Fibroblast of pulmonary artery (primary cell): Measurements from ENCODE around the gene LYRM1.

Source experiments
- DNase-seq: peaks from one replicate; pipeline ENCODE4 v3.0.0-alpha.2; 2010; ENCODE audit warnings: low read depth
- H3K4me3 ChIP-seq: replicated peaks from 2 replicates; pipeline ENCODE4 v1.5.1; 2011; ENCODE audit warnings: low read depth, mild to moderate bottlenecking, control low read depth, low read length, moderate library complexity
- CTCF ChIP-seq: IDR thresholded peaks from 2 replicates; pipeline ENCODE4 v1.5.1; 2011; ENCODE audit warnings: mild to moderate bottlenecking, control low read depth, low read length, inconsistent platforms; ENCODE audit errors: missing control alignments

Gene LYRM1

GRCh38 chr16:20930365-20930690 lies 29.8 kb downstream of the LYRM1 start:
- no peak overlapping the region for H3K4me3 ChIP-seq
- no peak for TF ChIP-seq CTCF
- no peak for DNase-seq

- TF ChIP-seq CTCF = no peak
- H3K4me3 ChIP-seq = no peak overlapping the region
- no peak for DNase-seq
Measured at GRCh38 chr16:20931066-20931600, 30.6 kb downstream of the LYRM1 start.

- H3K4me3 ChIP-seq = no peak overlapping the region
- no peak for DNase-seq
- no peak for TF ChIP-seq CTCF
Measured at GRCh38 chr16:20933589-20933988, 33.0 kb downstream of the LYRM1 start.

GRCh38 chr16:20937736-20938135 lies 37.2 kb downstream of the LYRM1 start:
- H3K4me3 ChIP-seq = no peak overlapping the region
- no peak for TF ChIP-seq CTCF
- DNase-seq = no peak

GRCh38 chr16:20938426-20938825 lies 37.9 kb downstream of the LYRM1 start:
- DNase-seq = peak; percentile 34
- TF ChIP-seq CTCF = no peak
- H3K4me3 ChIP-seq = no peak overlapping the region

GRCh38 chr16:20939611-20940010 lies 39.0 kb downstream of the LYRM1 start:
- no peak for TF ChIP-seq CTCF
- DNase-seq = no peak

GRCh38 chr16:20940871-20941635 lies 40.5 kb downstream of the LYRM1 start:
- no peak for DNase-seq
- TF ChIP-seq CTCF = no peak
- H3K4me3 ChIP-seq = no peak overlapping the region

More at GRCh38 chr16:20939611-20940010, 39.0 kb downstream of the LYRM1 start:
- no peak overlapping the region for H3K4me3 ChIP-seq
